Mesenchymal stem cell (in vitro differentiated cells and primary cell): ENCODE results near the gene BNC2.

Experiments
- DNase-seq: peaks from one replicate; pipeline ENCODE4 v3.0.0-alpha.2; 2013
- H2AFZ ChIP-seq: one replicate; pipeline ENCODE4 v1.6.1; 2013; ENCODE audit warnings: low read depth, mild to moderate bottlenecking, control low read depth, inconsistent platforms, low read length, moderate library complexity
- H2AK5ac ChIP-seq: 2 replicates; pipeline ENCODE4 v1.6.1; 2013; ENCODE audit warnings: low read length, moderate library complexity, mild to moderate bottlenecking, inconsistent platforms; ENCODE audit not compliant: severe bottlenecking
- H2BK120ac ChIP-seq: one replicate; pipeline ENCODE4 v1.6.1; 2013; ENCODE audit warnings: low read depth, mild to moderate bottlenecking, inconsistent platforms, low read length, moderate library complexity
- H2BK12ac ChIP-seq, 2 experiments: one replicate each; pipeline ENCODE4 v1.6.1; 2013; ENCODE audit warnings: inconsistent platforms in 2 of 2, low read length in 2 of 2, mild to moderate bottlenecking in 2 of 2, moderate library complexity in 2 of 2, control low read depth in 1 of 2
- H2BK15ac ChIP-seq: one replicate; pipeline ENCODE4 v1.6.1; 2013; ENCODE audit warnings: mild to moderate bottlenecking, low read depth, inconsistent platforms; ENCODE audit not compliant: poor library complexity, severe bottlenecking
- H2BK5ac ChIP-seq: 2 replicates; pipeline ENCODE4 v1.6.1; 2013; ENCODE audit warnings: low read depth, mild to moderate bottlenecking, low read length, control low read depth, inconsistent platforms; ENCODE audit not compliant: poor library complexity, severe bottlenecking
- H3K14ac ChIP-seq, 2 experiments: one replicate each; pipeline ENCODE4 v1.6.1; 2013; ENCODE audit warnings: inconsistent platforms in 2 of 2, low read length in 2 of 2, control low read depth in 1 of 2, mild to moderate bottlenecking in 1 of 2, moderate library complexity in 1 of 2
- H3K18ac ChIP-seq, 2 experiments: one replicate each; pipeline ENCODE4 v1.6.1; 2013; ENCODE audit warnings: inconsistent platforms in 2 of 2, low read length in 2 of 2, control low read depth in 1 of 2, low read depth in 1 of 2, mild to moderate bottlenecking in 1 of 2
- H3K23ac ChIP-seq, 2 experiments: one replicate each; pipeline ENCODE4 v1.6.1; 2013; ENCODE audit warnings: inconsistent platforms in 2 of 2, low read length in 2 of 2, mild to moderate bottlenecking in 2 of 2, moderate library complexity in 2 of 2, control low read depth in 1 of 2
- H3K27ac ChIP-seq: 2 replicates; pipeline ENCODE4 v1.5.1; 2013; ENCODE audit warnings: mild to moderate bottlenecking, moderate library complexity, low read length, control low read depth, inconsistent platforms; ENCODE audit not compliant: poor library complexity, severe bottlenecking
- H3K27me3 ChIP-seq, 2 experiments: 2 replicates each; pipeline versions ENCODE4 v1.6.1 to v1.7.0; 2013; ENCODE audit warnings: low read length in 2 of 2, mild to moderate bottlenecking in 2 of 2, moderate library complexity in 2 of 2, control low read depth in 1 of 2, inconsistent platforms in 1 of 2; ENCODE audit not compliant: control insufficient read depth in 1 of 2, insufficient read depth in 1 of 2
- H3K36me3 ChIP-seq, 2 experiments: 2 replicates each; pipeline versions ENCODE4 v1.6.1 to v1.7.0; 2013; ENCODE audit warnings: low read length in 2 of 2, control low read depth in 1 of 2, inconsistent platforms in 1 of 2, low read depth in 1 of 2, mild to moderate bottlenecking in 1 of 2; ENCODE audit not compliant: insufficient read depth in 2 of 2, control insufficient read depth in 1 of 2
- H3K4ac ChIP-seq, 2 experiments: one replicate each; pipeline ENCODE4 v1.6.1; 2013; ENCODE audit warnings: inconsistent platforms in 2 of 2, low read length in 2 of 2, mild to moderate bottlenecking in 2 of 2, moderate library complexity in 2 of 2, control low read depth in 1 of 2, low read depth in 1 of 2
- H3K4me1 ChIP-seq: 2 replicates; pipeline ENCODE4 v1.6.1; 2013; ENCODE audit warnings: low read depth, low read length, control low read depth; ENCODE audit not compliant: control insufficient read depth, insufficient read depth
- H3K4me2 ChIP-seq: 2 replicates; pipeline ENCODE4 v1.6.1; 2013; ENCODE audit warnings: low read length, mild to moderate bottlenecking, inconsistent platforms; ENCODE audit not compliant: poor library complexity, severe bottlenecking
- H3K4me3 ChIP-seq, 2 experiments: 2 replicates each; pipeline versions ENCODE4 v1.5.1 to v1.7.0; 2013; ENCODE audit warnings: low read length in 2 of 2, mild to moderate bottlenecking in 2 of 2, control low read depth in 1 of 2, low read depth in 1 of 2; ENCODE audit not compliant: insufficient read depth in 1 of 2
- H3K79me1 ChIP-seq: replicated peaks from 2 replicates; pipeline ENCODE4 v1.6.1; 2013; ENCODE audit warnings: mild to moderate bottlenecking, control low read depth, low read length, inconsistent platforms; ENCODE audit not compliant: poor library complexity, severe bottlenecking
- H3K9ac ChIP-seq: 2 replicates; pipeline ENCODE4 v1.7.0; 2013; ENCODE audit warnings: mild to moderate bottlenecking, low read length, moderate library complexity
- H3K9me3 ChIP-seq: 2 replicates; pipeline ENCODE4 v1.7.0; 2013; ENCODE audit warnings: mild to moderate bottlenecking, low read length; ENCODE audit not compliant: control insufficient read depth
- H4K8ac ChIP-seq: one replicate; pipeline ENCODE4 v1.6.1; 2013; ENCODE audit warnings: inconsistent platforms, mild to moderate bottlenecking, low read length, moderate library complexity
- H4K91ac ChIP-seq: one replicate; pipeline ENCODE4 v1.6.1; 2013; ENCODE audit warnings: mild to moderate bottlenecking, low read length, inconsistent platforms
- WGBS: methylation state at CpG from one replicate; pipeline ENCODE4 v1.1.7; 2013; ENCODE audit warnings: mixed read lengths; 5-methylcytosine and 5-hydroxymethylcytosine counted together

Gene BNC2

GRCh38 chr9:16725066-16725465 is 145.4 kb downstream of the BNC2 start:
- no peak overlapping the region for H2AFZ ChIP-seq
- no peak for DNase-seq
- H4K91ac ChIP-seq: no peak overlapping the region
- H3K4me3 ChIP-seq: peak overlapping the region in 1 of 2 experiments; percentile 81
- H4K8ac ChIP-seq: no peak overlapping the region
- no peak overlapping the region for H3K14ac ChIP-seq
- no peak overlapping the region for H2BK12ac ChIP-seq
- H3K4ac ChIP-seq: no peak overlapping the region
- H2AK5ac ChIP-seq: no peak overlapping the region
- H2BK15ac ChIP-seq: no peak overlapping the region
- H3K23ac ChIP-seq: no peak overlapping the region
- no peak overlapping the region for H2BK5ac ChIP-seq
- no peak overlapping the region for H3K27ac ChIP-seq
- peaks cover 0 to 3% of the 10 kb centered on the region in 2 experiments for H3K36me3 ChIP-seq
- no peak overlapping the region for H3K18ac ChIP-seq
- H2BK120ac ChIP-seq: no peak overlapping the region
- H3K79me1 ChIP-seq: peaks cover 10% of the 10 kb centered on the region
- no peaks in the 10 kb centered on the region for H3K27me3 ChIP-seq
- no peaks in the 10 kb centered on the region for H3K9me3 ChIP-seq
- H3K4me2 ChIP-seq: peak overlapping the region; percentile 34
- WGBS: no CpG with 5 or more reads among the region's 3 CpGs
- H3K9ac ChIP-seq: peak overlapping the region; percentile 96
- peaks cover 13% of the 10 kb centered on the region for H3K4me1 ChIP-seq

GRCh38 chr9:16721972-16722371 is 148.5 kb downstream of the BNC2 start:
- H3K18ac ChIP-seq: peak overlapping the region; percentile 18 to 72
- no peak overlapping the region for H2BK15ac ChIP-seq
- no peaks in the 10 kb centered on the region for H3K27me3 ChIP-seq
- H2BK12ac ChIP-seq: peak overlapping the region; percentile 56 to 78
- H2BK120ac ChIP-seq: no peak overlapping the region
- H3K14ac ChIP-seq: no peak overlapping the region
- H3K27ac ChIP-seq: no peak overlapping the region
- peak overlapping the region in 1 of 2 experiments; percentile 62 for H3K4me3 ChIP-seq
- H3K79me1 ChIP-seq: peaks cover 14% of the 10 kb centered on the region
- no peak overlapping the region for H3K4me2 ChIP-seq
- H3K9ac ChIP-seq: peak overlapping the region; percentile 96
- no peak overlapping the region for H4K8ac ChIP-seq
- no peaks in the 10 kb centered on the region for H3K9me3 ChIP-seq
- H3K4me1 ChIP-seq: peaks cover 9% of the 10 kb centered on the region
- peak; percentile 56 for DNase-seq
- no peak overlapping the region for H4K91ac ChIP-seq
- peak overlapping the region in 1 of 2 experiments; percentile 61 for H3K4ac ChIP-seq
- WGBS: 78% methylated on average over 6 of the region's 6 CpGs
- peak overlapping the region; percentile 85 for H2AK5ac ChIP-seq
- H3K36me3 ChIP-seq: peaks cover 0 to 9% of the 10 kb centered on the region in 2 experiments
- H2BK5ac ChIP-seq: no peak overlapping the region
- H2AFZ ChIP-seq: no peak overlapping the region
- H3K23ac ChIP-seq: no peak overlapping the region

GRCh38 chr9:16720386-16720785 is 150.1 kb downstream of the BNC2 start:
- Histone ChIP-seq H3K4me3 (no peak overlapping the region), H3K36me3 (peaks cover 0 to 15% of the 10 kb centered on the region in 2 experiments), H3K14ac (no peak overlapping the region), H2BK15ac (no peak overlapping the region), H3K18ac (no peak overlapping the region), H2BK5ac (no peak overlapping the region), H3K4me1 (peaks cover 7% of the 10 kb centered on the region), H4K8ac (no peak overlapping the region), H3K9ac (peak overlapping the region; percentile 96), H2BK120ac (no peak overlapping the region), H3K23ac (no peak overlapping the region), H3K4me2 (no peak overlapping the region), H2AK5ac (no peak overlapping the region), H3K4ac (no peak overlapping the region), H2BK12ac (no peak overlapping the region), H3K27ac (no peak overlapping the region), H2AFZ (no peak overlapping the region), H3K79me1 (peaks cover 14% of the 10 kb centered on the region), H4K91ac (no peak overlapping the region), H3K9me3 (no peaks in the 10 kb centered on the region), H3K27me3 (no peaks in the 10 kb centered on the region)
- WGBS: 86% methylated on average over 2 of the region's 3 CpGs
- no peak for DNase-seq

GRCh38 chr9:16719921-16720320 is 150.5 kb downstream of the BNC2 start:
- Histone ChIP-seq H3K14ac (peak overlapping the region in 1 of 2 experiments; percentile 75), H4K91ac (no peak overlapping the region), H3K27ac (no peak overlapping the region), H3K23ac (no peak overlapping the region), H2BK12ac (peak overlapping the region in 1 of 2 experiments; percentile 54), H3K4me2 (no peak overlapping the region), H3K79me1 (peaks cover 14% of the 10 kb centered on the region), H2BK120ac (no peak overlapping the region), H4K8ac (no peak overlapping the region), H3K4me3 (no peak overlapping the region), H2AK5ac (peak overlapping the region; percentile 82), H3K36me3 (peaks cover 0 to 15% of the 10 kb centered on the region in 2 experiments), H3K4me1 (peaks cover 7% of the 10 kb centered on the region), H3K9ac (peak overlapping the region; percentile 96), H2AFZ (no peak overlapping the region), H2BK15ac (no peak overlapping the region), H2BK5ac (no peak overlapping the region), H3K4ac (no peak overlapping the region), H3K9me3 (no peaks in the 10 kb centered on the region), H3K18ac (no peak overlapping the region), H3K27me3 (no peaks in the 10 kb centered on the region)
- DNase-seq: no peak
- WGBS: 66% methylated on average over 3 of the region's 4 CpGs
